Activated naive CD8-positive, alpha-beta T cell treated with anti-CD3 and anti-CD28 coated beads, Interleukin-2, amount 10 ng/mL, durations not matched to agents 7 days and 5 days (primary cell): ENCODE measurements around the gene MEI1. TPM values are rescaled to one million over a fixed set of nuclear protein-coding genes. Genes with fewer than 3 reads are reported as not detected.

Experiments
- ATAC-seq: fragments of 150-1000 bp; cut with Tn5 transposase; one replicate; pipeline ENCODE4 v1.10.0; 2021; ENCODE audit warnings: low read depth, moderate library complexity
- POLR2A ChIA-PET: fragments of 350-600 bp; sonication (Branson Sonifier 250); formaldehyde crosslinking; loops from one replicate; lab custom pipeline; 2021; ENCODE audit warnings: antibody characterized with exemption; lab: Charles Lee
- DNase-seq: peaks from one replicate; pipeline ENCODE4 v3.0.0; 2021
- H3K27ac Mint-ChIP-seq: one replicate; pipeline ENCODE4 v1.8.0; 2022; ENCODE audit warnings: mild to moderate bottlenecking, mixed read lengths
- H3K27me3 Mint-ChIP-seq: one replicate; pipeline ENCODE4 v1.8.0; 2022; ENCODE audit warnings: mild to moderate bottlenecking, moderate library complexity, mixed read lengths
- H3K36me3 Mint-ChIP-seq: one replicate; pipeline ENCODE4 v1.8.0; 2021; ENCODE audit warnings: mild to moderate bottlenecking, mixed read lengths
- H3K4me1 Mint-ChIP-seq: one replicate; pipeline ENCODE4 v1.8.0; 2021; ENCODE audit warnings: mixed read lengths
- H3K4me3 Mint-ChIP-seq: one replicate; pipeline ENCODE4 v1.8.0; 2022; ENCODE audit warnings: mild to moderate bottlenecking, moderate library complexity, mixed read lengths
- H3K9me3 Mint-ChIP-seq: one replicate; pipeline ENCODE4 v1.8.0; 2021; ENCODE audit warnings: mixed read lengths
- total RNA-seq, 2 experiments: library from RNA; stranded (reverse); gene quantifications; one replicate each; pipeline ENCODE4 v1.2.3, GENCODE V29; 2021

Gene MEI1
- total RNA-seq, 2 experiments from 2014 or later = 52.1 to 52.5 TPM

DNA sequence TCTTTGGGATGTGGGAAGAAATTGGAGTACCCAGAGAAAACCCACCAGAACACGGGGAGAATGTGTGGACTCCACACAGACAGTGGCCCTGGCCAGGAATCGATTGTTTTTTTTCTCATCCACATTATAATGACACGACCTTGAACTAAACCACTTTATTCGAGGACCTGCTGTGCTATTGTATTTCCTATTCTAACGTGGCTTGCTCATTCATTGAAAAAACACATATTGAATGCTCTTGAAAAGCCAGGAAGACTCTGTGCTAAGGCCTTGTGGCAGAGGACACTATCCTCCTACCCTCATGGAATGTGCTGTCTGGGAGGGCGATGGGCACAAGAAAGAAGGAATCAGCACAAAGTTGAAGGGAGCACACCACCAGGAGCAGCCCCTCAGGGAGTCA lies 124.5 kb downstream of the MEI1 start:
- no peak for DNase-seq
- H3K4me1 Mint-ChIP-seq = peaks cover 20% of the 10 kb centered on the region
- peak overlapping the region; percentile 67 for H3K27ac Mint-ChIP-seq
- H3K36me3 Mint-ChIP-seq = peaks cover 8% of the 10 kb centered on the region
- no peaks in the 10 kb centered on the region for H3K27me3 Mint-ChIP-seq
- no peaks in the 10 kb centered on the region for H3K9me3 Mint-ChIP-seq
- ATAC-seq = no peak
- no peak overlapping the region for H3K4me3 Mint-ChIP-seq
- POLR2A ChIA-PET = no interaction called here

DNA sequence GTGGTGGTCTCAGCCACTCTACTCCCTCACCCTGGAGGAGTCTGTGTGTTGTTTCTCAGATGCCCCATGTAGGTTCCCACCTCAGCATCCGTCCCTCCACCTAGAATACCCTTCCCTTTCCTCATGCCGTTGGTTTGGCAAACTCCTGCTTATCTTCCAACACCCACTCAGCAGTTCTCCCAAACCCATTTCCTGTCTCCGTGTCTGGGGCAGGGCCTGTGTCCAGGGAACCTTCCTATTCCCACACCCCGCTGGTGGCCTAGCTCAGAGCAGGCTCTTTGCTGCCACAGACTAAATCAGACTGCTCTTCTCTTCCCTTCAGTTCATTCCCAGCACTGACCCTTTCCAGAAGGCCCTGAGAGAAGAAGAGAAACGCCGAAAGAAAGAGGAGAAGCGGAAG lies 126.1 kb downstream of the MEI1 start:
- no peak for DNase-seq
- Mint-ChIP-seq H3K36me3 (peaks cover 11% of the 10 kb centered on the region), H3K27me3 (no peaks in the 10 kb centered on the region), H3K4me1 (peaks cover 20% of the 10 kb centered on the region), H3K9me3 (no peaks in the 10 kb centered on the region), H3K4me3 (no peak overlapping the region), H3K27ac (peak overlapping the region; percentile 24)
- POLR2A ChIA-PET = interaction anchor here (1.2 kb wide), 1 partner anchor 44 kb away, joined by 3 read pairs; no protein-coding TSS in a partner anchor
- no peak for ATAC-seq

DNA sequence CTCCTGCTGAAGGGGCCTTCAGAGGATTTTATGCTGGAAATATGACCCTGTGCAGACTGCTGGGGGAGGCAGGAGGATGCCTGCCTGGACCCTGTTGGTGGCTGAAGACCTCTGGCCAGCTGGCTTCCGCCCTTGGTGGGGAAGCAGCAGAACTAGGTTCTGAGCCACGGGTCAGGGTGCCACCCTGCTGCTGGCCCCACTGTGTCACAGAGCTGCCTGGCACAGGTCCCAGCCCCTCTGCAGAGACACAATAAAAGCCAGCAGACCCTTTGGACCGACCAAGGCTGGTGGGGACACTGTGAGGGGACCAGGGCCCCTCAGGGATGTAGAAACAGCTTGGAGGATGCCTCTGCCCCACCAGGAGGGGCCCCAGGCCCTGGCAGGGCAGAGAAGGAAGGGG lies 126.7 kb downstream of the MEI1 start:
- H3K27ac Mint-ChIP-seq = no peak overlapping the region
- peaks cover 14% of the 10 kb centered on the region for H3K4me1 Mint-ChIP-seq
- no peaks in the 10 kb centered on the region for H3K9me3 Mint-ChIP-seq
- no peak overlapping the region for H3K4me3 Mint-ChIP-seq
- no peak for ATAC-seq
- H3K36me3 Mint-ChIP-seq = peaks cover 7% of the 10 kb centered on the region
- H3K27me3 Mint-ChIP-seq = no peaks in the 10 kb centered on the region
- POLR2A ChIA-PET = interaction anchor here (0.9 to 1.2 kb wide), 2 partner anchors 25 to 45 kb away, joined by 3 read pairs; partner anchors contain the start of gene CCDC134
- no peak for DNase-seq

DNA sequence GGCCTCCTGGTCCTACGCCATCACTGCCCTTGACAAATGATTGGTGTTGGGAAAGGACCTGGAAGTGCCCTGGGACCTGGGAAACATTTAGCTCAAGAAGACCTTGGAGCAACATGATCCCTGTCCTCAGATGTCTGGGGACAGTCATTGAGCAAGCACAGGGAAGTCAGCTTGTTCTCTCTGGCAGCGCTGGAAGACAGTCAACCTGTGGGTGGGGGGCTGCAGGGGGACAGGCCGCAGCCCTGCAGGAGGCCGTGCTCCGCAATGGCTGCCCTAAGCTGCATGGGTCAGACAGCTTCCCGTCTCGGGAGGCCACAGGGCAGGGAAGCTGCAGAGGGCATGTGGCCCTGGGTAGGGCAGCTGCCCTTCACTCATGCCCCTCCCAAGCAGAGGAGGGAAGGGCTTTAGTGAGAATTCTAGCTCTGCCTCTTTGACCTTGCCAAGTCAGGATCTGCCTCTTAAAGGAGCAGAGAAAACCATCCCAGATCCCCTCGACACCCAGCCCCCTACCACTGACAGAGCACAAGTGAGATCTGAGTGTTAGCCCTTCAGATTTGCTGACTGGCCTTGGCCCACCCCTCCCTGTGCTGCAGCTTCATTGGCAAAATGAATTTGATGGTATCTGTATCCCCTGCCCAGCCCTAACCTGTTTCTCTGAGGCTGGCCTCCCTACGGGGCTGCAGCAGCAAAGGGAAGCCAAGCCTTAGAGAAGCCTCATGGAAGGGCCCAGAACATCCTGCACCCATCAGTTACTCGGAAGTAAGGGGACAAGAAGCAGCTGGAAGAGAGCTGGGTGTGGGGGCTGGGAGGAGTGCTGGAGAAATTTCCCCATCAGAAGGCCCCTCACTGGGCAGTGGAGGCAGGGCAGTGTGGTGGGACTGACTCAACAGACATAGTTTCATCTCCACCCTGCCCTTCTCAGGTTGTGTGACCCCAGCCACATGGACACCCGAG lies 127.4 kb downstream of the MEI1 start:
- no peak overlapping the region for H3K27ac Mint-ChIP-seq
- POLR2A ChIA-PET = interaction anchor here (0.9 to 1.4 kb wide), 2 partner anchors 26 to 45 kb away, joined by 3 to 4 read pairs; partner anchors contain the start of gene CCDC134

DNA sequence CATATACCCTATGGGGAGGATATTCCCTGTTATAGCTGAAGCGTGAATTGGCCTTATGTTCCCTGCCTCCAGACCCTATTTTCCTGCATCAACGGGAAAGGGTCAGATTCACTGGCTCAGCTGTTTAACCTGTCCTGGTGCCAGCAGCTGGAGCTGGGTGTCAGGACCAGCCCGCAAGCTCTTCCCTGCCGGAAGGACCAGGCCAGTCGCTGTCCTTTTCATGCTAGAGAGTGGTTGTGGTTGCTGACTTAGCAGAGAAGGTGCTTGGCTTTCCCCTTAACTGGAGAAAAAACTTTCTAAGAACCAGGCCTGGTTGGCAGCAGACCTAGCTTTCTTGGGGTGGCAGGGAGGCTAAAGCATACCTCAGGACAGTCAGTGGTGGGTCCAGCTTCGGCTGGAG lies 128.4 kb downstream of the MEI1 start:
- POLR2A ChIA-PET = interaction anchor here (1.4 to 9.3 kb wide), 2 partner anchors 28 to 46 kb away, joined by 4 to 90 read pairs; partner anchors contain the start of gene CCDC134
- DNase-seq = no peak
- no peaks in the 10 kb centered on the region for H3K9me3 Mint-ChIP-seq
- ATAC-seq = no peak
- H3K4me1 Mint-ChIP-seq = peaks cover 11% of the 10 kb centered on the region
- peaks cover 13% of the 10 kb centered on the region for H3K36me3 Mint-ChIP-seq
- no peak overlapping the region for H3K4me3 Mint-ChIP-seq
- no peak overlapping the region for H3K27ac Mint-ChIP-seq
- H3K27me3 Mint-ChIP-seq = no peaks in the 10 kb centered on the region

More for the DNA sequence above, 127.4 kb downstream of the MEI1 start:
- H3K36me3 Mint-ChIP-seq = peaks cover 10% of the 10 kb centered on the region
- peaks cover 10% of the 10 kb centered on the region for H3K4me1 Mint-ChIP-seq
- H3K9me3 Mint-ChIP-seq = no peaks in the 10 kb centered on the region
- no peak for ATAC-seq
- no peaks in the 10 kb centered on the region for H3K27me3 Mint-ChIP-seq
- no peak for DNase-seq
- no peak overlapping the region for H3K4me3 Mint-ChIP-seq

DNA sequence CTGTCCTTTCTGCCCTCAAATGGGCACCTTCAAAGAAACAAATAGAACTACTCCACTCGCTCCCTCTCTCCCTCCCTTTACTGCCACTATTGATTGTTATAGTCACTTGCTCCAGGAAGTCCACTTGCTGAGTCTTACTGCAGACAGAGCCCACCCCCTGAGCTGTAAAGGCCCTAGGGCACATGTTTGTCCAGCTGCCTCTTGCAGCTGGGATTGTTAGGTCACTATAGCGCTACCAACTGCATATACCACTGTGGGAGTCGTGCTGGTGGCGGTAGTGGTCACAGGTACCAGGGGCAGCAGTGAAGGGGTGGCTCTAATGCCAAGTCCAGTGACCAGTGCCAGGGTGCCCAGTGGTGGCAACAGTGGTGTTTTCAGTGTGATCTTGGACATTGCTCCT lies 129.2 kb downstream of the MEI1 start:
- H3K27me3 Mint-ChIP-seq = no peaks in the 10 kb centered on the region
- H3K4me3 Mint-ChIP-seq = no peak overlapping the region
- peaks cover 11% of the 10 kb centered on the region for H3K4me1 Mint-ChIP-seq
- ATAC-seq = no peak
- POLR2A ChIA-PET = interaction anchor here (0.6 to 9.3 kb wide), 3 partner anchors 14 to 80 kb away, joined by 3 to 90 read pairs (median 4); partner anchors contain the start of gene CCDC134
- H3K27ac Mint-ChIP-seq = peak overlapping the region; percentile 46
- no peak for DNase-seq
- peaks cover 13% of the 10 kb centered on the region for H3K36me3 Mint-ChIP-seq
- no peaks in the 10 kb centered on the region for H3K9me3 Mint-ChIP-seq

DNA sequence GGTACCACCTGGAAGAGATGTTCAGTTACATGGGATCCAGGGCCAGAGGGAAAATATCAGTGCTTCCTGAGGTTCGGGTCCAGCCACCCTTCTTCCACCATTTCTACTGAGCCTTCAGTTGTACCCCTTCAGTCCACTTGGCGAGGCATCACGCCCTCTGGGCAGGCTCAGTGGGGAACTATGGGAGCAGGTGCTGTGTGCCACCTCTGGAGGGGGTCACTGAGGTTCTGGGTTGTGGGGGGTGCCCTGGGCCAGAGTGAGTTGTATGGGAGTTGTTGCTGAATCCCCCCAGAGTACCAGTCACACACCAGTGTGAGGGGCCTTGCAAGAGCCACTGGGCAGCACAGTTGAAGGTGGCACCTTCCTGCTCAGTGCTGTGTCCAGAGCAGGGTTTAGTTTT lies 130.9 kb downstream of the MEI1 start:
- ATAC-seq = no peak
- no peaks in the 10 kb centered on the region for H3K9me3 Mint-ChIP-seq
- H3K36me3 Mint-ChIP-seq = peaks cover 25% of the 10 kb centered on the region
- no peak for DNase-seq
- H3K27ac Mint-ChIP-seq = peak overlapping the region; percentile 12
- H3K4me1 Mint-ChIP-seq = peaks cover 21% of the 10 kb centered on the region
- no peak overlapping the region for H3K4me3 Mint-ChIP-seq
- H3K27me3 Mint-ChIP-seq = no peaks in the 10 kb centered on the region
- POLR2A ChIA-PET = interaction anchor here (9.3 kb wide), 1 partner anchor 30 kb away, joined by 90 read pairs; the partner anchor contains the start of gene CCDC134

DNA sequence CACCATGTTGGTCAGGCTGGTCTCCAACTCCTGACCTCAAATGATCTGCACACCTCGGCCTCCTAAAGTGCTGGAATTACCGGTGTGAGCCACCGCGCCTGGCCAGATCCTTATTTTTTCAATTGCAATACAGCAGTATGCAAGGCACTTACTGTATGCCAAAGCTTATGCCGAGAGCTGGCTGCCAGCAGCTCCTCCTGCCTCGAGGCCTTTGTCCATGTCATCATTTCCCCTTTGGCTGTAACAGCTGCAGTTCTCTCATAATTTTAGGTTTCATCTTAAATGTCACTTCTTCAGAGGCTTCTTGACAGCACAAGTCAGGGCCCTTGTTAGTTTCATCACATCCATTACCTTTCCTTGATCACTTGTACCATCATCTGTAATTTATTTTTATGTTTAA lies 132.1 kb downstream of the MEI1 start:
- ATAC-seq (no peak), DNase-seq (no peak)
- POLR2A ChIA-PET = interaction anchor here (0.9 to 9.3 kb wide), 3 partner anchors 24 to 51 kb away, joined by 3 to 90 read pairs (median 21); partner anchors contain the start of gene CCDC134
- H3K27ac Mint-ChIP-seq = peak overlapping the region; percentile 99
- no peaks in the 10 kb centered on the region for H3K27me3 Mint-ChIP-seq
- peaks cover 27% of the 10 kb centered on the region for H3K4me1 Mint-ChIP-seq
- peaks cover 28% of the 10 kb centered on the region for H3K36me3 Mint-ChIP-seq
- peak overlapping the region; percentile 97 for H3K4me3 Mint-ChIP-seq
- no peaks in the 10 kb centered on the region for H3K9me3 Mint-ChIP-seq

DNA sequence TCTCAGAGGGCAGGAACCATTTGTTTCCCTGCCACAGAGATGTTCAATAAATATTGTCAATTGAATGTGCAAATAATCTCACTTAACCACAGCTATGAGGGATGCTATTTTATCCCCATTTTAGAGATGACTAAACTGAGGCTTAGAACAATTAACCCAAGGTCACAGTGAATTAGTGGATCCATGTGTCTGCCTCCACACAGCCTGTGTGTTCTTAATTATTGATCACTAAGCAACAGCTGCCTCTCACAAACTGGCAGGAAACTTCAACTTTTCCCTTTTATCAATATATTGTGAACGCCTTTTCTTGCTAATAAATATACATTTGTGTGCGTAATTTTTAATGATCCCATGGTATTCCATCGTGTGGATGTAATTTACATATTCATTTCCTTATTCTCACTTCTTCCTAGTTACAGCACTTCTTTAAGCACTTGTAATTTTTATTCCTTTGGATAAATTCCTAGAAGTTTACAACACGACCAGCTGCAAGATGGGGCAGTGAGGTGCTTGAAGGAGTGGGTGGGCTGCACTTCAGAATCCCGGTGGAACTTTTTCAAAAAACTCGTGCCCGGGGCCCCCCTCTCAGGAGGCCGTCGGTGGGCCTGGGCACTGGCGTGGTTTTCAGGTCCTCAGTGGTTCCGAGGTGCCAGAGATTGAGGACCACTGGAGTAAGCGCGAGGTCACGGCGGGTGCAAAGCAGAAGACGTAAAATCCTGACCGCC lies 132.7 kb downstream of the MEI1 start:
- Mint-ChIP-seq H3K27me3 (no peaks in the 10 kb centered on the region), H3K4me3 (peak overlapping the region; percentile 97), H3K4me1 (peaks cover 32% of the 10 kb centered on the region), H3K36me3 (peaks cover 34% of the 10 kb centered on the region), H3K27ac (peak overlapping the region; percentile 99), H3K9me3 (no peaks in the 10 kb centered on the region)
- DNase-seq (no peak), ATAC-seq (no peak)
- POLR2A ChIA-PET = interaction anchor here (0.9 to 9.3 kb wide), 13 partner anchors 11 to 546 kb away, joined by 3 to 90 read pairs (median 8); partner anchors contain the start of genes CCDC134, CENPM, MEI1 and PMM1

DNA sequence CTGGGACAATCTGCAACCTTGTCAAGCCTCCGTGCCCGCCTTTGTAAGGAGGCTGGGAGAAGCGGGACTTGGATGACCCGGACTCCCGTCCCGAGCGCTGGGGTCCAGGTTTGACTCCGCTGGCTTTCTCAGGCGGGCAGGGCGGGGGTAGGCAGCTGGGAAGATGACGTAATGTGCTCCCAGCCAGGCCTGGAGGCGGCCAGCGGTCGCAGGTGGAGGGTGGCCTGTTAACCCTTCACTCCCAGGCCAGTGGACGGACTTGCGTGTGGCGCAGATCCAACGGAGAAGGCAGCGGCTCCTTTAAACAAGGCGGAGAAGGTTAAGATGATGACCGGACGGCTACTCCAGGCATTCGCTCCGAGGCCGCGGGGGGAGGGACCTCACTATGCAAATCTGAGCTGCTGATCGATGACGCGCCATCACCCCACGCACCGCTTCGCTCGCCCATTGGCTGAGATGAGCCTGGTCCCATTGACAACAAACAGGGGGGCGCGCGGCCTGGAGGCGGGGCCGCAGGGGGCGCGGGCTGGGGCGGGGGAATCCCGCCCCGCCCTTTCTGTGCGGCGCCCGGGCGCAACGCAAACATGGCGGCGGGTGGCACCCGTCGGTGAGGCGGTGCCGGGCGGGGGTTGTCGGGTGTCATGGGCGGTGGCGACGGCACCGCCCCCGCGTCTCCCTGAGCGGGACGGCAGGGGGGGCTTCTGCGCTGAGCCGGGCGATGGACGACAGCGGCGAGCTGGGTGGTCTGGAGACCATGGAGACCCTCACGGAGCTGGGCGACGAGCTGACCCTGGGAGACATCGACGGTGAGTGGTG lies 133.5 kb downstream of the MEI1 start, which contains the start of gene SREBF2:
Gene SREBF2, plus strand, starts transcription at position 553 of the 816 bp plus-strand sequence. Its CDS starts 166 bp downstream, at position 719.
- Mint-ChIP-seq H3K4me1 (peaks cover 32% of the 10 kb centered on the region), H3K27me3 (no peaks in the 10 kb centered on the region), H3K9me3 (no peaks in the 10 kb centered on the region), H3K4me3 (peak within 1 kb of the TSS; percentile 97), H3K36me3 (peaks cover 35% of the 10 kb centered on the region), H3K27ac (peak within 1 kb of the TSS; percentile 99)
- POLR2A ChIA-PET = interaction anchor here (0.6 to 9.3 kb wide), 16 partner anchors 10 to 546 kb away, joined by 3 to 90 read pairs (median 4); partner anchors contain the start of genes CCDC134, CENPM, MEI1 and PMM1
- ATAC-seq = peak; percentile 97
- DNase-seq = peak; percentile 97

DNA sequence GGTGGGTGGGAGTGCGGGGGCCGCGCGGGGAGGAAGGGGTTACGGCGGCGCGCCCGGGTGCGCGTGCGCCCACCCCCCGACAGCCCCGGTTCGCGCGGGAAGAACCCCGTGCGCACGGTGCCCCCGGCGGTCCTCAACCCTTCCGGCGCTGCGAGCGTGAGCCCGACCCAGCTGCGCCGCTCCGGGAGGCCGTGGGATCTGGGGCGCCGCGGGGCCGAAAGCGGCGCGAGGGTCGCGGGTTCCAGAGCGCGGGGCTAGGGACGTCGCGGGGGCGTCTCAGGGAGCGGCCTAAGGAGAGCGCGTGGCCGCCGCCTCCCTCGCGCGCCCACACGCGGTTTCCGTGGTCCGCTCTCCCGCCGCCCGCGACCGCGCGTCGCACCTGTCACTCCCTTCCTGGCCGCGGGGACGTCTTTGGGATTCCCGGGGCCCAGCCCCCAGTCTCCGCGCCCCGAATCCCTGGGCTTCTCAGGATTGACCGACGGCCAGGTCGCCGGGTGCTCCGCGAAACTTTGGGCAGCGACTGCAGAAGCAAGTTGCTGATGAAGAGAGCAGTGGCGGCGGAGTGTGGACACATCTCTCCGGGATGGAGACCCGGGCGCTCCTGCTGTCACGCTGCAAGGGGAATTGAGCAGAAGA lies 134.2 kb downstream of the MEI1 start:
- Mint-ChIP-seq H3K4me1 (peaks cover 34% of the 10 kb centered on the region), H3K9me3 (no peaks in the 10 kb centered on the region), H3K27ac (peak overlapping the region; percentile 78), H3K4me3 (peak overlapping the region; percentile 97), H3K27me3 (no peaks in the 10 kb centered on the region), H3K36me3 (peaks cover 39% of the 10 kb centered on the region)
- peak; percentile 75 for DNase-seq
- peak; percentile 4 for ATAC-seq
- POLR2A ChIA-PET = interaction anchor here (0.6 to 9.3 kb wide), 15 partner anchors 9 to 547 kb away, joined by 3 to 90 read pairs (median 5); partner anchors contain the start of genes CCDC134, CENPM, MEI1 and PMM1
